Lower lobe of right lung (tissue), 2 donors: ENCODE measurements around the gene ARL16. TPM values are rescaled to one million over a fixed set of nuclear protein-coding genes. Genes with fewer than 3 reads are reported as not detected.

Experiments used
- ATAC-seq, 2 donors: fragments of 200-7000 bp; cut with Tn5 transposase; one replicate each; pipeline ENCODE4 v1.9.1; 2020 to 2022; ENCODE audit warnings: mild to moderate bottlenecking in 2 of 2, moderate library complexity in 2 of 2
- DNase-seq: peaks from one replicate; pipeline ENCODE4 v3.0.0-alpha.2; 2020
- H3K27ac ChIP-seq: fragments of 200-600 bp; one replicate; pipeline ENCODE4 v1.8.0; 2022
- H3K27me3 ChIP-seq: fragments of 200-600 bp; one replicate; pipeline ENCODE4 v1.8.0; 2022; ENCODE audit warnings: low read depth
- H3K36me3 ChIP-seq: fragments of 200-600 bp; one replicate; pipeline ENCODE4 v1.8.0; 2022; ENCODE audit warnings: mild to moderate bottlenecking
- H3K4me1 ChIP-seq: fragments of 200-600 bp; one replicate; pipeline ENCODE4 v1.8.0; 2022
- H3K4me3 ChIP-seq: fragments of 200-600 bp; one replicate; pipeline ENCODE4 v1.8.0; 2022; ENCODE audit warnings: mild to moderate bottlenecking
- H3K9me3 ChIP-seq: fragments of 200-600 bp; one replicate; pipeline ENCODE4 v1.8.0; 2022
- CTCF ChIP-seq: fragments of 200-600 bp; IDR thresholded peaks from one replicate; pipeline ENCODE4 v1.8.0; 2022; ENCODE audit warnings: antibody characterized with exemption, mild to moderate bottlenecking
- intact Hi-C: fragments of 100-400 bp; cut with DNase I; formaldehyde crosslinking; loops from one replicate; pipeline ENCODE4 v1.11.0; 2022
- long read RNA-seq: library from polyadenylated mRNA; unstranded; transcript quantifications from one replicate; pipeline ENCODE4 v2.0.0, GENCODE V29; 2021
- total RNA-seq: library from RNA; stranded (reverse); fragmentation: NEBNext Ultra II Directional; extraction: Animal tissue kit (Norgen Biotek cat#: 25700); gene quantifications from one replicate; pipeline ENCODE4 v1.2.1, GENCODE V29; 2021
- donor health status: DM: no; HTN: yes; CAD: no; lungs with severe emphysema.

ARL16 gene
- total RNA-seq, result 19.0 TPM
- long read RNA-seq, transcript ARL16-201 (5 exons, 1,227 nt), result major isoform, 8 of 25 reads
- long read RNA-seq, transcript ARL16-204 (5 exons, 1,526 nt), result minor isoform, 7 of 25 reads
- long read RNA-seq, partial matches to known transcripts, result 1 of 25 reads
- long read RNA-seq, other reads (novel, unspliced or antisense), result 5 of 25 reads

GRCh38 chr17:81683584-81684441 lies at the start of gene ARL16, which contains the start of gene HGS:
TSS of gene ARL16 (minus strand) at chr17:81683797. CDS start at chr17:81683753, 44 bp downstream.
TSS of gene HGS (plus strand) at chr17:81684011. CDS start at chr17:81684067, 56 bp downstream.
- Histone ChIP-seq H3K4me3 (peak within 1 kb of the TSS; percentile 98), H3K4me1 (peaks cover 29% of the 10 kb centered on the region), H3K36me3 (peaks cover 38% of the 10 kb centered on the region), H3K9me3 (no peaks in the 10 kb centered on the region), H3K27ac (peak within 1 kb of the TSS; percentile 93), H3K27me3 (no peaks in the 10 kb centered on the region)
- ATAC-seq (peak; percentile 98 to 99), DNase-seq (peak; percentile 98)
- no peak for TF ChIP-seq CTCF
- intact Hi-C loops, result no loop called here

- peak; percentile 55 for DNase-seq
Measured at GRCh38 chr17:81727324-81728031, 43.9 kb upstream of the ARL16 start.

GRCh38 chr17:81726004-81726403 lies 42.4 kb upstream of the ARL16 start:
- Histone ChIP-seq H3K4me3 (no peak overlapping the region), H3K9me3 (no peaks in the 10 kb centered on the region), H3K4me1 (peaks cover 9% of the 10 kb centered on the region), H3K27ac (no peak overlapping the region), H3K27me3 (peaks cover 18% of the 10 kb centered on the region), H3K36me3 (no peaks in the 10 kb centered on the region)
- no peak for TF ChIP-seq CTCF
- DNase-seq (peak; percentile 65), ATAC-seq (peak; percentile 41 to 53)
- intact Hi-C loops, result no loop called here

More at GRCh38 chr17:81727324-81728031, 43.9 kb upstream of the ARL16 start:
- Histone ChIP-seq H3K4me1 (peaks cover 9% of the 10 kb centered on the region), H3K9me3 (no peaks in the 10 kb centered on the region), H3K4me3 (no peak overlapping the region), H3K27ac (no peak overlapping the region), H3K36me3 (no peaks in the 10 kb centered on the region), H3K27me3 (peaks cover 27% of the 10 kb centered on the region)
- no peak for TF ChIP-seq CTCF
- no peak for ATAC-seq
- intact Hi-C loops, result no loop called here

GRCh38 chr17:81725439-81725838 lies 41.8 kb upstream of the ARL16 start:
- TF ChIP-seq CTCF, result no peak
- peaks cover 15% of the 10 kb centered on the region for H3K27me3 ChIP-seq
- H3K36me3 ChIP-seq, result no peaks in the 10 kb centered on the region
- ATAC-seq, result no peak
- DNase-seq, result no peak
- peaks cover 9% of the 10 kb centered on the region for H3K4me1 ChIP-seq
- intact Hi-C loops, result no loop called here
- H3K4me3 ChIP-seq, result no peak overlapping the region
- H3K27ac ChIP-seq, result no peak overlapping the region
- no peaks in the 10 kb centered on the region for H3K9me3 ChIP-seq

- H3K4me1 ChIP-seq, result peaks cover 9% of the 10 kb centered on the region
- no peak overlapping the region for H3K27ac ChIP-seq
- DNase-seq (no peak), ATAC-seq (no peak)
- H3K9me3 ChIP-seq, result no peaks in the 10 kb centered on the region
- H3K36me3 ChIP-seq, result no peaks in the 10 kb centered on the region
- TF ChIP-seq CTCF, result no peak
- peaks cover 5% of the 10 kb centered on the region for H3K27me3 ChIP-seq
- H3K4me3 ChIP-seq, result no peak overlapping the region
- intact Hi-C loops, result no loop called here
Measured at GRCh38 chr17:81723651-81724209, 40.1 kb upstream of the ARL16 start.
